GM21526 (cell line): ENCODE measurements around the gene ARSJ.
A peak's percentile ranks its signal among the peaks of the same experiment; 100 is the strongest.
"Not testable (repeated sequence)": the region's sequence is repeated elsewhere in the genome, so short reads cannot be mapped to it uniquely, and the experiment has no call there.

Source experiments
- ATAC-seq: cut with Tn5 transposase; IDR thresholded peaks from one replicate; pipeline ENCODE4 v1.9.1; 2021; ENCODE audit warnings: moderate library complexity; ENCODE audit not compliant: unreplicated experiment, low FRiP score

ARSJ gene

GRCh38 chr4:113979148-113979904, at the start of gene ARSJ:
TSS of gene ARSJ (minus strand) at chr4:113979647. CDS start at chr4:113978834, 813 bp downstream.
- ATAC-seq = no peak

GRCh38 chr4:114028071-114028470, 48.6 kb upstream of the ARSJ start:
- no peak for ATAC-seq

- no peak for ATAC-seq
Observed at GRCh38 chr4:114027596-114027995, 48.1 kb upstream of the ARSJ start.

- no peak for ATAC-seq
Observed at GRCh38 chr4:114026447-114026846, 47.0 kb upstream of the ARSJ start.

- ATAC-seq = peak; percentile 78
Observed at GRCh38 chr4:114025176-114025777, 45.8 kb upstream of the ARSJ start.

GRCh38 chr4:114021451-114021850, 42.0 kb upstream of the ARSJ start:
- ATAC-seq = no peak

GRCh38 chr4:114019969-114020358, 40.5 kb upstream of the ARSJ start:
- ATAC-seq = no peak

GRCh38 chr4:114019276-114019968, 40.0 kb upstream of the ARSJ start:
- ATAC-seq = no peak

GRCh38 chr4:114017120-114017917, 37.9 kb upstream of the ARSJ start:
- no peak for ATAC-seq

- ATAC-seq = no peak
Observed at GRCh38 chr4:114015444-114015899, 36.0 kb upstream of the ARSJ start.

- not testable (repeated sequence) for ATAC-seq
Observed at GRCh38 chr4:114013201-114013600, 33.8 kb upstream of the ARSJ start.

- ATAC-seq = no peak
Observed at GRCh38 chr4:114012749-114013148, 33.3 kb upstream of the ARSJ start.

GRCh38 chr4:114005569-114006442, 26.4 kb upstream of the ARSJ start:
- ATAC-seq = no peak

- not testable (repeated sequence) for ATAC-seq
Observed at GRCh38 chr4:114004483-114005226, 25.2 kb upstream of the ARSJ start.

GRCh38 chr4:113998531-113998930, 19.1 kb upstream of the ARSJ start:
- ATAC-seq = no peak

GRCh38 chr4:113998079-113998478, 18.6 kb upstream of the ARSJ start:
- ATAC-seq = no peak

- ATAC-seq = no peak
Observed at GRCh38 chr4:113997206-113997605, 17.8 kb upstream of the ARSJ start.

GRCh38 chr4:113996599-113997177, 17.2 kb upstream of the ARSJ start:
- no peak for ATAC-seq

GRCh38 chr4:113993887-113994286, 14.4 kb upstream of the ARSJ start:
- no peak for ATAC-seq
